ENCODE data around the gene ANKRD63. TPM values are rescaled to one million over a fixed set of nuclear protein-coding genes. Genes with fewer than 3 reads are reported as not detected.
A peak's percentile ranks its signal among the peaks of the same experiment; 100 is the strongest.

Gene ANKRD63
- not detected for total RNA-seq

GRCh38 chr15:40282869-40283614 is at the start of gene ANKRD63:
TSS of gene ANKRD63 (minus strand) at chr15:40283064. CDS start at chr15:40282586, 478 bp downstream.
- DNase-seq, result no peak

DNA sequence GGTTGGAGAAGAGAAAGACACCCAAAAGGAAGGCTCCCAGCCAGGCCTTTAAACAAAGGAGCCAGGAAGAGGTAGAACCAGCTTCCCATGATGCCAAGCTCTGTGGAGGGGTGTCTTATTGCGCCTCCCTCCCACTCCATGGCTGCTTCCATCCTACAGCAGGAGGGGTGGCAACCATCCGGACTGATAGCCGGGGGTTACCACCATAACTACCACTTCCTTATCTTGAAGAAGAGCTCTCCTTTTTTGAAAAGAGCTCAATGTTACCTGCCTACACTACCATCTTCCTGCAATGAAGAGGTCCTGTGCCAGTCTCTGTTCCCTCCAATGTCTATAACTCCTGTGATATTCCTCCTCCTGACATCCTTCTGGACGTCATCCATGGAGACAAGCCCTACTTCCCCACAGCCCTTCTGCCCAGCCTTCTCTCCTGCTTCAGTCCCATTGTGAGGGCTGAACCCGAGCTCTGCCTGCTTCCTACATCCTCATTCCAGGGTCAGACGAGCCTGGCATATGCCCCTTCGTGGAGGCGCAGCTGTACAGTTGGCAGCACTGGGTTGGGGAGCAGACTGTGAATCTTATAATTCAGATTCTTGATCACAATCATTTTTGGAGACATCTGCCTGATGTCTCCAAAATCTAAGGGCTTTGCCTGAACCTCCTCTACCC is 49.4 kb upstream of the ANKRD63 start:
- DNase-seq, result no peak

DNA sequence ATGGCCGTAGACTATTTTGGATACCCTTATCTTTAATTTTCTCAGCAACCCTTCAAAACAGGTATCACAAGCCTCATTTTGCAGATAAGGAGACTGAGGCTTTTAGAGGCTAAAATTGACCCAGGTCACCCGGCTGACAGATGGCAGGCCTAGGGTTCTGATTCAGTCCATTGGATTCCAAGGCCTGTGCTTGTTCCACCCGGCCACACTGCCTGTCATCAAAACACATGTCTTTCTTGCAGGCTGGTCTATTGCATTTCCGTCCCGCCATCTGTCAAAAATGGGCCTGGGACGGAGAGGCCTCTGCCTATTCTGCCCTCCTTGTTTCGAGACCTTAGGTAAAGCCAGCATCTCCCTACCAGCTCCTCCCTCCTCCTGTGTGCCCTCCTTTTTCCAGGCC is 48.8 kb upstream of the ANKRD63 start:
- no peak for DNase-seq

GRCh38 chr15:40331026-40331425 is 48.2 kb upstream of the ANKRD63 start:
- DNase-seq, result no peak

DNA sequence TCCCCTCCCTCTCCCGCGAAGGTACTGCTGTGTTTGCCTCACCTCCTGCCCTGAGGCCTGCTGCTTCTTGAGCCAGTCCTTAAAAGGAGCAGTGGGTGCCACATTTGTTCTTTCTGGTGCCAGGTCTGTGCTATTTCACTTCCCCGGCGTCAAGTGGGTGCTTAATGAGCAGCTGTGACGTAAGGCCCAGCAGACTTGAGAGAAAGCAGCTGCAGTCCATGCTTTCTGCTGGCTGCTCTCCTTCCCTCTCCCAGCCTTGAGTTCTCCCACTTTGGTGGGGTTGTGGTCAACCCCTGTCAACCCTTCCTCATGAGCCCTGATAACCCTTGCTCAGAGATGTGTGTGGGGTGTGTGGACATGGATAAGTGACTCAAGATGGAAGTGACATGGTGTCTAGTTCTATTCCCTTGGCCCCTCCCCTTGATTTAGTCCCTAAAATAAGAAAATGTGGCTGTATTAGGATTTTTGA is 47.5 kb upstream of the ANKRD63 start:
- no peak for DNase-seq

DNA sequence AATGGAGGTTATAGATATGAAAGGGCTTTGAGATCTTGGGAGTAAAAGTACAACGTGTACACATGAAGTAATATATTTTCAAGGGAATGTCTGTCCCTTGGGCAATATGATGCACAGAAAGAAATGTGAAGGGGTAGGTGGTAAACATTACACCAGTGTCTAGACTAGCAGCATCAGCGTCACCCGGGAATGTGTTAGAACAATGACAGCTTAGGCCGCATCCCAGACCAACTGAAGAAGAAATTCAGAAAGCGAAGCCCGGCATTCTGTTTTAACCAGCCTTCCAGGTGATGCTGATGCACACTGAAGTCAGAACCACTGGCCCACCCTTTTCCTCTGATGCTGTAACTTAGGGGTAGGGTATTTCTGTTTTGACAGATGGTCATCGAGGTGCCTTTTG is 46.9 kb upstream of the ANKRD63 start:
- no peak for DNase-seq

- no peak for DNase-seq
Observed at GRCh38 chr15:40328751-40329150, 45.9 kb upstream of the ANKRD63 start.

DNA sequence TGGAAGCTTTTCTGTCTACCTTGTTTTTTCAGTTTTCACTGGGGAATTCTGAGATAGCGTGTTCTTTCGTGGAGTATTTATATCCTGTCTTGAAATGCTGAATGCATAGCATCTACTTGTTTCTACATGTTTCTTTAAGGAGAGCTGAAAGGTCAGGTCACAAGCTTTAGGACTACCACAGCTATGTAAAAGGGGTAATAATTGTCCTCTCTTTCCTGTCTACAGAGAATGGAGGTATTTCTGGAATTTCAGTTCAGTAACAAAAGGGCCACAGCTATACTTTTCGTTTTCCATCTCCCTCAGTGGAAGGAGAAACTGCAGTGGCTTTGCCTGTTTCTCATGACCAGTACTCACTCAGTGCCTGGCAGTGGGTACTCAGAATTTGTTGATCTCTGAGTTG is 45.3 kb upstream of the ANKRD63 start:
- DNase-seq, result no peak

GRCh38 chr15:40327457-40327856 is 44.6 kb upstream of the ANKRD63 start:
- no peak for DNase-seq

GRCh38 chr15:40325700-40326099 is 42.8 kb upstream of the ANKRD63 start:
- DNase-seq, result no peak

- no peak for DNase-seq
Observed at GRCh38 chr15:40325188-40325587, 42.3 kb upstream of the ANKRD63 start.

- DNase-seq, result no peak
Observed at GRCh38 chr15:40323953-40324937, 41.4 kb upstream of the ANKRD63 start.

DNA sequence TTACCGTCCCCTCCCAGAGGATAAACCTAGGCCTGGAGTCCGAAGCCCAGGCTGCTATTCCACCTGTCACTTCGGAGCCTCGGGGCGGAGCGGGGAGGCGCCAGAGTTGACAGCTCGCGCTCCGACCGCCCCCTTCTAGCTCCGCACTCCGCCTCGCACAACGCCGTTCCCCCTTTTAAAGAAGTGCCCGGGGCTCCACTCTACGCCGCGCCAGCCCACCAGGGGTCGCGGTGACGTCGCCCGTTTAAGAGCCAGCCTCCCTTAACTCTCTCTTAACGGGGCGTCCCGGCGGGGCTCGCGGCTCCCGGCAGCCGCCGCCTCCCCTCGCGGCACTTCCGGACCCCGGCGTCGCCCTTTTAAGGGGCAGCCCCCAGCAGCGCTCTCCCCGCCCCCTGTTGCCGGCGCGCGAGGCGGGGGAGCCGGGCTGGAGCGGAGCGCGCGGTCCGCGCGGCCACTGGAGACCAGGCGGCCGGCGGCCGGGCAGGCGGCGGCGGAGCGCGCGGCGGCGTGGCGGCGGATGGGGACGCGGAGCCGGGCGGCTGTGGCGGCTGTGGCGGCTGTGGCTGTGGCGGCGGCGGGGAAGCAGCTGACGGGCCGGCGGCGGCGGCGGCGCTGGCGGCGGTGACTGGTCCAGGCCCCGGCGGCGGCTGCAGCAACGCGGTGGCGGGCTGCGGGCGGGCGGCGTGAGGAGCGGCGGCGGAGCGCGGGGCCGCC is 40.5 kb upstream of the ANKRD63 start, which contains the start of gene INAFM2:
Gene INAFM2 (plus strand): TSS at position 454 of the 714 bp plus-strand sequence. CDS start 364 bp downstream, outside the sequence.
- DNase-seq, result peak; percentile 81

GRCh38 chr15:40322531-40323238 is 39.8 kb upstream of the ANKRD63 start:
- no peak for DNase-seq

DNA sequence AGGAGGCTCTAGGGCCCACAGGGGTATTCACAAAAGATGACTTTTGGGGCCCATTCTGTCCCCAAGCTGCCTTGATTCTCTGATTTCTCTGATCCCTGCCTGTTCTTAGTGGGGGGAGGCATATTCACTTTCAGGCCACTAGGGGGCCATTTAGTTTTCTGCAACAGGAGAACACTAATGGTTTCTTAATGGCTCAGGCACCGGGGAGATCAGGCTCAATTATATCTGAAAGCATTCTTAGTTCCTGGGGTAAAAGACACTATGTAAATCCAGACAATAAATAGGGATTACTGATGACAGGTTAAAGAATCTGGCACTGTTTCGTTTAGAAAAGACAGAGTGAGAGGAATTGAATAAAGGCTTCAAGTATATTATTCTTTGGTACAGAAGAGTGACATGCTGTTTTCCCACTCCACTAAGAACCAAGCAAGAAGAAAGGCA is 38.1 kb upstream of the ANKRD63 start:
- peak; percentile 19 for DNase-seq

DNA sequence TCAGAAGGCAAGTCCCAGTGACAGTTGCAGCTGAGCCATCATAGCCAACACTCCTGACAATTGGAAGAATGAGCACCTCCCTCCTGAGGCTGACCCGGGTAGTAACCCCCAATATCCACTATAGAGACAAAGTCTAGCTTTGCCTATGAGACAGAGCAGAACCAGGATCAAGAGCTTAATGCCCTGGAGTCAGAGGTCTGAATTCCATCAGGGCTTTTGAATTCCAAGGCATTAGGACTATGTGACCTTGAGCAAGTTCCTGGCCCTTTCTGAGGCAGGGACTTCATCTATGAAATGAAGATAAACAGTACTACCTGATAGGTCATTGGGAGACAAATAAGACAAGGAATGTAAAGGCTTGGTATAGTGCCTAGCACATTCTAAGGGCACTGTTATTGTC is 37.5 kb upstream of the ANKRD63 start:
- DNase-seq, result no peak

DNA sequence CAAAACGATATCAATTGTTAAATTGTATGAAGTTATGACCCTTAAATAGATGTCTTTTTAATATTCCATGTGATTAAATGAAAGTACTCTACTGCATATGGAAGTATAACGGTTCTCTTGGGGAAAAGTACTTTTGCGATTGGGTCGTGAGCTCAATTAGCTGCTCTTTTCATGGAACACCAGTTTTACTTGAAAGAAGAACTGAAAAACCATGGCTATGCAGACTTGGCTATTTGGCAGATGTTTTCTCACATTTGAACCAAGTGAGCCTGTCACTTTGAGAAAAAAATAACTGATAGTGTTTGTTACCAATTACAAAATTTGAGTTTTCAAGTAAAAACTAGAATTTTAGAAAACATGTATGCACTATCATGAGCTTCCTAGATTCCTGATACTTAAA is 34.7 kb upstream of the ANKRD63 start:
- no peak for DNase-seq

DNA sequence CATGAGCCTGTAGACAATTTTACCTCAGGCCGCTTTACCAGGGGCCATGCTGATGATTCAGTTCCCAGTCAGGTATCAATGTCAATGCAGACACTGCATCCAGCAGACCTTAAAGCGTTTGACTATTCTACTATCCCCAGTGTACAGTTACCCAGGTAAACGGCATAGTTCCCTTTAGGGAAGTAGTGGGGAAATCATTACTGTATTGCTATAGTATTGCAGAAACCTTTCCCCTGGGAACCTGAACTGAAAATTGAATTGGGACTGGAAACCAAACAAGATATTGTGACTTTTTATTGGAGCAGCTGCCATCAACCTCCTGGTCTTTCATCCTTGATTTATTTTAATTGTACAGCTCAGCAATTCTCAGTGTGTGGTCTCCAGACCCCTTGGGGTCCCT is 34.1 kb upstream of the ANKRD63 start:
- no peak for DNase-seq

- DNase-seq, result no peak
Observed at GRCh38 chr15:40314723-40315276, 31.9 kb upstream of the ANKRD63 start.

DNA sequence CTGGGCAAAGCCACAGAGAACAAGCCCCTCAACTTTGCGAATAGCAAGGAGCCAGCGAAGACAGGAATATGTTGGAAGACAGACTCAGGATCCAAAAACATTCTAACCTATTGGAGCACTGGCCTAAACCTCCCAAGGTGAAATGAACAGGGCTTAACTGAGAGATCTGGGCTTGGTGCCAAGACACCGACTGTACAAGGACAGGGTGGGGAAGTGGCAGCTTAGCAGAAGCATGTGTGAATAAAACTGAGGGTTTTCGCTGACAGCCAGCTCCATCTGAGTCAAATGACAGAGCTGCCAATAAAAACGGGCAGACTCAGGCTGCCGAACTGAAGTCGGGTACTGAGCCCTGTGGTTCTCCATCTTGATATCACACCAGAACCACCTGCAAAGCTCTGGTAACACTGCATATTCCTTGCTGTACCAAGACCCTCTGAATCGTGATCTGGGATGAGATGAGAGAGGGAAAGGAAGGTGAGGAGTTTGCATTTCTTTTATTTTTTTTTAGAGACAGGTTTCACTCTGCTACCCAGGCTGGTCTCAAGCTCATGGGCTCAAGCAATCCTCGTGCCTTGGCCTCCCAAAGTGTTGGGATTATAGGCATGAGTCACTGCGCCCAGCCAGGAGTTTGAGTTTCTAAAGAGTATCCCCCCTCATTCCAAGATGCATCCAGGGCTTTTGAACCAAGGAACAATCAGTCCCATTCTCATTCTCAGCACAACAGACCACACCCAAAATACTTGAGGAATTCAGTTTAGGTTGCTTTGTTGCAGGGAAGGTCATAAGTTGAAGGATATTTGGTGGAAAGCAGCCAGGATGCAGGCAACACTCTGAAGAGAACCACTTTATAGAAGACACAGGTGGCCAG is 30.9 kb upstream of the ANKRD63 start:
- DNase-seq, result no peak

All from occipital lobe (tissue), 2 donors.